ENCODE measurements around the gene PRKCE.
A peak's percentile ranks its signal among the peaks of the same experiment; 100 is the strongest.

Gene PRKCE

GRCh38 chr2:45796500-45796899, 145.0 kb downstream of the PRKCE start:
- no peak overlapping the region for H3K4me3 ChIP-seq (ENCODE audit: low read length)
- TF ChIP-seq, protein P1, sequence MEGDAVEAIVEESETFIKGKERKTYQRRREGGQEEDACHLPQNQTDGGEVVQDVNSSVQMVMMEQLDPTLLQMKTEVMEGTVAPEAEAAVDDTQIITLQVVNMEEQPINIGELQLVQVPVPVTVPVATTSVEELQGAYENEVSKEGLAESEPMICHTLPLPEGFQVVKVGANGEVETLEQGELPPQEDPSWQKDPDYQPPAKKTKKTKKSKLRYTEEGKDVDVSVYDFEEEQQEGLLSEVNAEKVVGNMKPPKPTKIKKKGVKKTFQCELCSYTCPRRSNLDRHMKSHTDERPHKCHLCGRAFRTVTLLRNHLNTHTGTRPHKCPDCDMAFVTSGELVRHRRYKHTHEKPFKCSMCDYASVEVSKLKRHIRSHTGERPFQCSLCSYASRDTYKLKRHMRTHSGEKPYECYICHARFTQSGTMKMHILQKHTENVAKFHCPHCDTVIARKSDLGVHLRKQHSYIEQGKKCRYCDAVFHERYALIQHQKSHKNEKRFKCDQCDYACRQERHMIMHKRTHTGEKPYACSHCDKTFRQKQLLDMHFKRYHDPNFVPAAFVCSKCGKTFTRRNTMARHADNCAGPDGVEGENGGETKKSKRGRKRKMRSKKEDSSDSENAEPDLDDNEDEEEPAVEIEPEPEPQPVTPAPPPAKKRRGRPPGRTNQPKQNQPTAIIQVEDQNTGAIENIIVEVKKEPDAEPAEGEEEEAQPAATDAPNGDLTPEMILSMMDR (conservative IDR thresholded peaks at IDR 0.05; ENCODE audit: low read depth, low read length) = no peak
- no peak for DNase-seq (ENCODE audit: low read depth)

GRCh38 chr2:45797451-45798230, 146.2 kb downstream of the PRKCE start:
- no peak for DNase-seq (ENCODE audit: low read depth)
- TF ChIP-seq, protein P1 (conservative IDR thresholded peaks at IDR 0.05; ENCODE audit: low read depth, low read length) = peak; percentile 0

GRCh38 chr2:45799679-45800381, 148.4 kb downstream of the PRKCE start:
- TF ChIP-seq, protein P1 (conservative IDR thresholded peaks at IDR 0.05; ENCODE audit: low read depth, low read length) = no peak
- DNase-seq (ENCODE audit: low read depth) = no peak
- no peak overlapping the region for H3K4me3 ChIP-seq (ENCODE audit: low read length)

More at GRCh38 chr2:45797451-45798230, 146.2 kb downstream of the PRKCE start:
- no peak overlapping the region for H3K4me3 ChIP-seq (ENCODE audit: low read length)

DNA sequence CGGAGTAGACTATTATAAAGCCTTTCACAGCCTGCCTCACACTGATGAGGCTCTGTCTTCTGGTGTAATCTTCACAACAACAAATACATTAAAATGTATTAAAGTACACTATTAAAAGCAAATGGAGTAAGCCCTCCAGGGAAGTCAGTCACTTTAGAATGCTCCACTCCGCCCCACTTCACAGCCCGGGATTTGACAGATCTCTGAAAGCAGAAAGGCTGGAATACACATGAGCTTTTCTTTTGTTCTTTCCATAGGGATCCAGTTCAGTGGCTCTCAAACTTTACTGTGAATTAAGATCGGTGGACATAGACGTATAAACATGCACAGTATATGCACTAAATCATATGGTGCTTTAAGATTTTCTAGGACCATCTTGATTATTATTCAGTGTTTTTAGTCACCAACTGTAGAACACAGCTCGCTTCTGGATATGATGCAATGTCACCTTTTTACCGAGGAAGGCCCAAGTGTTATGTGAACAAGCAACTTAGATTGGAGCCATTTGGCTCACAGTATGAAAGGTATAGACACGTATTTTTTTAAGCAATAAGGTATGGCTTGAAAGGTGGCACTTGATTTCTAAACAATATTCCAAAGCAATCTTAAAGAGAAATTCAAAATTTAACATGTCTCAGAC, 151.1 kb downstream of the PRKCE start:
- no peak for DNase-seq (ENCODE audit: low read depth)
- H3K4me3 ChIP-seq (ENCODE audit: low read length) = no peak overlapping the region
- TF ChIP-seq, protein P1 (conservative IDR thresholded peaks at IDR 0.05; ENCODE audit: low read depth, low read length) = no peak

DNA sequence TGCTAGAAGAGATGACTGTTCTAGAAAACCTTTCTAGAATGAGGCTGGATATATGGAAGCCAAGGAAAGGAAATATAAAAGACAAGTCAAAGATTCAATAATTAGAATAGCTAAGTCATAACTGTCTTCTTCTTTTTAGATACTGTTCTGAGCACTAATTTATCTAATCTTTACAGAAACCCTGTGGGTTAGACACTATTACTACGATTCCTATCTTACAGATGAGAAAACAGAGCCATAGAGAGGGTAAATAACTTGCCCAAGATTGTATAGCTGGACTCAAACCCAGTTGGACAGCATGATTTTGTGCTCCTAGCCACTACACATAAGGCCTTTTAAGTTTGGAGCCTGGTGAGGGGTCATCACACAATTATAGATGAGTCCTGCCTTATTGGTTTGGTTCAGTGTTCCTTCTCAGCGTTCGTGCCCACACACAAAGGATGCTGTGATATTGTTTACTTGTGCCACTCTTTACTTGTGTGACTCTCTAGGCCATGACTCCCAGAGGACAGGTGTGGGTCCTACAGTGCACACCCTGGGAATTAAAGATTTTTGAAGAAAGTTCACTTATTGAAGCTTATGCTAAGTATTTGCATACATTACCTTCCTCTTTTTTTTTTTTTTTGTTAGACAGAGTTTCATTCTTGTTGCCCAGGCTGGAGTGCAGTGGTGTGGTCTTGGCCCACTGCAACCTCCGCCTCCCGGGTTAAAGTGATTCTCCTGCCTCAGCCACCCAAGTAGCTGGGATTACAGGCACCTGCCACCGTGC, 153.7 kb downstream of the PRKCE start:
- no peak for DNase-seq (ENCODE audit: low read depth)
- no peak overlapping the region for H3K4me3 ChIP-seq (ENCODE audit: low read length)
- TF ChIP-seq, protein P1 (conservative IDR thresholded peaks at IDR 0.05; ENCODE audit: low read depth, low read length) = no peak

GRCh38 chr2:45806563-45807358, 155.3 kb downstream of the PRKCE start:
- H3K4me3 ChIP-seq (ENCODE audit: low read length) = no peak overlapping the region
- TF ChIP-seq, protein P1 (conservative IDR thresholded peaks at IDR 0.05; ENCODE audit: low read depth, low read length) = no peak

More at GRCh38 chr2:45806563-45807358, 155.3 kb downstream of the PRKCE start:
- no peak for DNase-seq (ENCODE audit: low read depth)
